Stimulated activated CD8-positive, alpha-beta memory T cell treated with anti-CD3 and anti-CD28 coated beads, Interleukin-2, amount 100 ng/mL, for 48 hours (primary cell): ENCODE data around the gene CD40.

Experiments
- DNase-seq, 2 donors: peaks; one replicate each; pipeline ENCODE4 v3.0.0-alpha.2; 2020; ENCODE audit warnings: low read depth in 2 of 2

Gene CD40

DNA sequence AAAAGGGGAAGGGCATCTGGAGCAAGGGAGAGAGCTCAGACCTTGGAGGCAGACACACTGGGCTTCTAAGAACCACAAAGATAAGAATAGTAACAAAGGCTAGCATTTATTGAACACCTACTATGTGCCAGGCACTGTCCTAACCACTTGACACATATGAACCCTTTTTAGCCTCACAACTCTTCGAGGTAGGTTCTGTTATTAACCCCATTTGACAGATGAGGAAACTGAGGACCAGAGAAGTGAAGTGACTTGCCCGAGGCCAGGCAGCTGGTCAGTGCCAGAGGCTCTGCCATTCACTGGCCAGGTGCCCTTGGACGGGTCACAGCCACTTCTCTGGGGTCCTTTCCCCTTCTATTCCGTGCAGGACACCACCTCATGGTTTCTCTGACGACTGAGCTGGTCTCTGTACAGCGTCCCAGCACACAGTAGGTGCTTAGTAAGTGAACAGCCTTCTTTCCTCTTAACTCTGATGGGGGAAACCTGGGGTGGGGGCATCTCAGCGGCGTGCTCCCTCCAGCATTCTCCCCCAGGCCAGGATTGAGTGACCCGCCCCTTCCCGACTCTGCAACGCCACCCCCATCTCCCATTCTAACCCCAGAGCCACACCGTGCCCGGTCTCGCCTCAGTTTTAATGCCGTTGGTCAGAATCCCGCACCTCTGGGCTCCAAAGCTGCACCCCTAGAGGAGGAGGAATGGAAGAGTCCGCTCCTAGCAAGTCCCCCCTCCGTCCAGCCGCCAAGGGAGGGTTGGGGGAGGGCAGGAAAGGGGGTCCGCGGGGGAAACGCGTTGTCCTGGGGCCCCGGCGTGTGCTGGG lies 55.7 kb downstream of the CD40 start:
- DNase-seq: no peak

DNA sequence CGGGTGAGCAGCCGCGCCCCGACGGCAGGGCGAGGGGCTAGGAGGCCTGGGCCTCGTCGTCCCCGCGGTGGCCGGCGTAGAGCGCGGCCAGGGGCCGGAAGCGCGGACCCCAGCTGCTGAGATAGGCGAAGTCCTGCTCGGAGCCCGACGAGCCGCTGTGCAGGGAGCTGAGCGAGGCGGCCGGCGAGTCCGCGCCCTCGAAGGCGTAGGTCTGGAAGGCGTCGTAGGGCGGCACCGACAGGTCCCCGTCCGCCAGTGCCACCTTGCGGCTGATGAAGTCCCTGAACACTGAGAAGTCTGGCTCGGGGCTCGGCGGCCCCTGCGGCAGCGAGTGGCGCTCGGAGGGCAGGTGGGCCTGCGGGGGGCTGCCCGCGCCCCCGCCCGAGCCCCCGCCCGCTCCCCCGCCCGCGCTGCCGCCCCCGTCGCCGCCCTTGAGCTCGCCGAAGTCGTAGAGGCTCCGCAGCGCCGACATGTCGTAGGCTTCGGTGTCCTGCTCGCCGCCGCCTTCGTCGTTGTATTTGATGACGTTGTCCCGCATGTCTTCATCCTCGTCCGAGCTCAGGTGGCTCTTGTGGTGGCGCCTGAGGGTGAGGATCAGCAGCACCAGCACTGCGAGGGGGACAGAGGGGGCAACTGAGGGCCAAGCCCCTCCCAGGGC lies 56.5 kb downstream of the CD40 start:
- DNase-seq: peak; percentile 54 to 61

DNA sequence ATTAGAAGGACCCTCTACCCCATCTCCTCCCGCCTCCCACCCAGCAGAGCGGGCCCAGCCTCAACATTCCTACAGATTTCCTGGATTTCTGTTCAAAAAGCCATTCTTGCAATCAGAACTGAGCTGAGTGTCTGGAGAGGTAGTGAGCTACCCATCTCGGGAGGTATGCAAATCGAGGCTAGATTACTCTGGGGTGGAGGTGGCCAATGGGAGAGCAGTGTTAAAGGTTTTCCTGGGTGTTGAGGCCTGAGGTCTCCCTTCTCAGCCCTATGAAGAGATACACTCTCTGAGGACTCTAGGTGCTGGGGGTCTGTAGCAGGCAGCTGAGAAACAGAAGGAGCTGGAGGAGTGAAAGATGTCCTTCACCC lies 57.0 kb downstream of the CD40 start:
- no peak for DNase-seq

DNA sequence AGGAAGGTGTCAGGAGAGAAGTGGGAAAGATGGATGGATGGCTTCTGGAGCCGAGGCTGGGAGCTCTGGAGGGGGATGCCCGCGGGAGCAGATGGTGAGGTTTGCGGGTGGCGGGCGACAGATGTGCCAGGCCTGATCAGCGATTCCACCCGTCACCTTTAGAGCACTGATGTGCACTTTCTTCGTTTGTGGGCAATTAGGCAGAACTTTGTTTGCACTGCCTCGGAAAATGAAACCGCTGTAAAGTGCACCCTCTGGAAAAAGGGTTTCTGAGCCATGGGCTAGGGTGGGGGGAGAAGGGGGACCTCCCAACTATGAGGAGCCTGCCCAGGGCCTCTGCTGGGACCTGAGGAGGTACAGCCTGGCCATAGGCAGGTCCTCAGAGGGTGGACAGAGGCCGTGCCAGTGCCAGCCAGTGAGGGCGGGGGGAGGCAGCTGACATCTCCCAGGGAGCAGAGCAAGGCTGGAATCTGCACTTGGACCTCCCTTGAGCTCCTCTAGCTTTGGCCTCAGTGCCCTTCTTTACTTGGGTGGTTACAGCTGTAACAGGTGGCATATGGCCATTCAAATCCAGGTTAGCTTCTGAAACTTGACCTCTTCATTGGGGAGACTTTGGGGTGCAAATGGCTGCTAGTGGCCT lies 58.7 kb downstream of the CD40 start:
- DNase-seq: no peak

DNA sequence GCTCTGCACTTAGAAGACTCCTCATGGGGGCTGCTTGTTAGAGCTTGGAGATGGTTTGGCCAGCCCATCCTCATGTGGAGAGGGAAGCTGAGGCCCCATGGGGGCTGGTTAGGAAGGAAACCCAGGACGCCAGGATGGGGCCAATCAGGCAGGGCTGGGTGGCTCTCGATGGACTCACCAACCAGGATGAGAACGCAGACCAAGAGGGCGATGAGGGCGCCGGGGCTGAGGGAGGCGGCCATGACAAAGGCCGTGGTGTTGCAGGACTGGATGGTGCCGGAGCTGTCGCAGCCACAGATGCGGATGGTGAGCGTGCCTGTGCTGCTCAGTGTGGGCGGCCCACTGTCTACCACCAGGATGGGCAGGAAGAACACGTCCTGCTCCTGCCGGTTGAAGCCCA lies 59.7 kb downstream of the CD40 start:
- DNase-seq: no peak

DNA sequence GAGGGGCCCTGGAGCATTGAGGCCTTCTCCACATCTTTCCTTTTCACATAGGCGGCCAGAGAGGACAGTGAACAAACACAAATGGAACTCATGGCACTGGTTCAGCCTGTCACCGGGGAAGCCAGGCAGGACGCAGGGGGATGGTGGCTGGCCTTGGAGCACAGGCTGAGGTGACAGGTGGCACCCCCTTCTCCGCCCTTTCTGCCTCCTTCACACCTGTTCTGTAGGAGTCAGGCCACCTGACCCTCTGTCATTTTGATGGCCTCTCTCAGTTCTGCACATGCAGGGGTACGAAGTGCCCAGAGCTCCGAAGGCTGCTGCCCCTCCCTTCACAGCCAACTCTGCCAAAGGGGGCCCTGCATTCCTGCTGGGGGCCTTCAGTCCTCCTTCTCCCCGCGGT lies 60.8 kb downstream of the CD40 start:
- DNase-seq: no peak
